H1 (cell line): ENCODE results near the gene PACSIN2. TPM values are rescaled to one million over a fixed set of nuclear protein-coding genes. Genes with fewer than 3 reads are reported as not detected.

Source experiments
- BACH1 ChIP-seq: IDR thresholded peaks from 2 replicates; pipeline ENCODE4 v1.6.1; 2012; ENCODE audit warnings: low read length, improper control_type of control experiment
- BCL11A ChIP-seq, 2 experiments: IDR thresholded peaks; one replicate each; pipeline ENCODE4 v1.6.1; 2011; ENCODE audit warnings: low read depth in 2 of 2, low read length in 2 of 2, mild to moderate bottlenecking in 2 of 2
- BRCA1 ChIP-seq: IDR thresholded peaks from 2 replicates; pipeline ENCODE4 v1.6.1; 2012; ENCODE audit warnings: low read depth, low read length, improper control_type of control experiment
- EGR1 ChIP-seq: IDR thresholded peaks from 2 replicates; pipeline ENCODE4 v1.6.1; 2011; ENCODE audit warnings: low read depth, low read length, borderline replicate concordance
- EZH2 ChIP-seq: fragments of 200-600 bp; sonication (generic); IDR thresholded peaks from 2 replicates; pipeline ENCODE4 v1.7.1; 2012; ENCODE audit warnings: low read depth, mild to moderate bottlenecking, moderate library complexity, low read length, inconsistent platforms; ENCODE audit not compliant: severe bottlenecking
- MAFK ChIP-seq: IDR thresholded peaks from 2 replicates; pipeline ENCODE4 v1.6.1; 2012; ENCODE audit warnings: low read depth, mild to moderate bottlenecking, improper control_type of control experiment, low read length
- RBBP5 ChIP-seq: IDR thresholded peaks from 2 replicates; pipeline ENCODE4 v1.7.1; 2012; ENCODE audit warnings: low read depth, mild to moderate bottlenecking, inconsistent platforms, low read length, moderate library complexity, borderline replicate concordance
- SP1 ChIP-seq: IDR thresholded peaks from 2 replicates; pipeline ENCODE4 v1.6.1; 2011; ENCODE audit warnings: low read depth, low read length
- USF2 ChIP-seq: IDR thresholded peaks from 2 replicates; pipeline ENCODE4 v1.6.1; 2011; ENCODE audit warnings: low read length, improper control_type of control experiment
- polyA plus RNA-seq, 7 experiments: library from polyadenylated mRNA; depleted of rRNA in 3 of 7; stranded (reverse) in 5 of 7; unstranded in 2 of 7; fragments of >200 nt in 5 of 7; fragments of 200-250 nt in 2 of 7; gene quantifications; 1 replicate in 5 of 7; 2 replicates in 1 of 7; 4 replicates in 1 of 7; pipeline versions ENCODE4 v1.2.1 to v1.2.3, GENCODE V29; 2011 to 2013; ENCODE audit warnings: missing spikeins in 2 of 7, mixed read lengths in 2 of 7
- total RNA-seq: library from RNA; stranded (reverse); fragmentation: NEBNext Ultra II Directional; extraction: Animal tissue kit (Norgen Biotek cat#: 25700); gene quantifications from 2 replicates; pipeline ENCODE4 v1.2.1, GENCODE V29; 2021

The PACSIN2 gene
- total and polyA plus RNA-seq, 2 of the 8 experiments (the other 6 are each of a cell fraction or from before 2014, with no cell fraction given): 44.8 to 64.2 TPM

DNA sequence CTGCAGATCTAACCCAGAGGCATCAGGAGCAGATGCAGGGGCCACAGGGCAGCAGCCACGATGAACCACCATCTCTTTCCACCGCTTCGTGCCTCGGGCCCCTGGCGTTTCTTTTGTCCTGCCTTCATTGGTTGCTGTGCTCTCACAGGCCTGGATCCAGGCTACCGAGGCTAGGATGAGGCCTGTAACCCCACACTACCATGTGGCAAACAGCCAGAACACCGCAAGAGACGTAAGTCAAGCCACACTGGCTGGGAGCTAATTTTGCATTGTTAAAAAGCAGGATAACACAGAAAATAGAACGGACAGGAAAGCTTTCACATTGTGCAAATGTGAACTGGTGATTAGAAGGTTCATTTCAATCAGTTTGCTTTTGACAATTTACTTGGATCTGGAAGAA is 142.1 kb downstream of the PACSIN2 start (continued):
- TF ChIP-seq USF2 (no peak), SP1 (no peak), EGR1 (no peak), BCL11A (IDR thresholded peaks at IDR 0.05; ENCODE audit: low read depth in 2 of 2, low read length in 2 of 2) (no peak), BACH1 (no peak), BRCA1 (no peak), MAFK (no peak), RBBP5 (no peak), EZH2 (no peak)
